ENCODE measurements around the gene SLC26A3. TPM values are rescaled to one million over a fixed set of nuclear protein-coding genes. Genes with fewer than 3 reads are reported as not detected.

The SLC26A3 gene
- polyA plus RNA-seq, 1 experiment: not detected

- Histone ChIP-seq H3K4me3 (ENCODE audit: low read depth, low read length) (no peak overlapping the region), H3K27me3 (ENCODE audit: control insufficient read depth, insufficient read depth, low read length) (no peaks in the 10 kb centered on the region), H3K36me3 (ENCODE audit: control insufficient read depth, insufficient read depth, low read length) (no peaks in the 10 kb centered on the region)
- TF ChIP-seq, protein P1, sequence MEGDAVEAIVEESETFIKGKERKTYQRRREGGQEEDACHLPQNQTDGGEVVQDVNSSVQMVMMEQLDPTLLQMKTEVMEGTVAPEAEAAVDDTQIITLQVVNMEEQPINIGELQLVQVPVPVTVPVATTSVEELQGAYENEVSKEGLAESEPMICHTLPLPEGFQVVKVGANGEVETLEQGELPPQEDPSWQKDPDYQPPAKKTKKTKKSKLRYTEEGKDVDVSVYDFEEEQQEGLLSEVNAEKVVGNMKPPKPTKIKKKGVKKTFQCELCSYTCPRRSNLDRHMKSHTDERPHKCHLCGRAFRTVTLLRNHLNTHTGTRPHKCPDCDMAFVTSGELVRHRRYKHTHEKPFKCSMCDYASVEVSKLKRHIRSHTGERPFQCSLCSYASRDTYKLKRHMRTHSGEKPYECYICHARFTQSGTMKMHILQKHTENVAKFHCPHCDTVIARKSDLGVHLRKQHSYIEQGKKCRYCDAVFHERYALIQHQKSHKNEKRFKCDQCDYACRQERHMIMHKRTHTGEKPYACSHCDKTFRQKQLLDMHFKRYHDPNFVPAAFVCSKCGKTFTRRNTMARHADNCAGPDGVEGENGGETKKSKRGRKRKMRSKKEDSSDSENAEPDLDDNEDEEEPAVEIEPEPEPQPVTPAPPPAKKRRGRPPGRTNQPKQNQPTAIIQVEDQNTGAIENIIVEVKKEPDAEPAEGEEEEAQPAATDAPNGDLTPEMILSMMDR (IDR thresholded peaks at IDR 0.05; ENCODE audit: insufficient read depth, low read depth, low read length): no peak
- POLR2A ChIA-PET: no interaction called here
- no peak for DNase-seq (ENCODE audit: low read depth)
- CTCF ChIA-PET: interaction anchor here (0.6 to 1.7 kb wide), 4 partner anchors 9 to 551 kb away, joined by 3 to 5 read pairs (median 4); no protein-coding TSS in a partner anchor
Observed at GRCh38 chr7:107718456-107719193, 84.4 kb downstream of the SLC26A3 start.

- POLR2A ChIA-PET: no interaction called here
- Histone ChIP-seq H3K27me3 (ENCODE audit: control insufficient read depth, insufficient read depth, low read length) (no peaks in the 10 kb centered on the region), H3K36me3 (ENCODE audit: control insufficient read depth, insufficient read depth, low read length) (no peaks in the 10 kb centered on the region), H3K4me3 (ENCODE audit: low read depth, low read length) (no peak overlapping the region)
- no peak for DNase-seq (ENCODE audit: low read depth)
- CTCF ChIA-PET: no interaction called here
- TF ChIP-seq, protein P1 (IDR thresholded peaks at IDR 0.05; ENCODE audit: insufficient read depth, low read depth, low read length): no peak
Observed at GRCh38 chr7:107715531-107715930, 87.5 kb downstream of the SLC26A3 start.

Other genes starting within 250 kb of the SLC26A3 start
- 20.5 and 44.2 TPM in 2 replicates for gene COG5, start 239.3 kb downstream of the SLC26A3 start, polyA plus RNA-seq (2011; rRNA removed)
- gene DUS4L, start 239.3 kb downstream of the SLC26A3 start, polyA plus RNA-seq (2011; rRNA removed): 2.2 and 4.5 TPM in 2 replicates
- 20.3 and 57.3 TPM in 2 replicates for gene BCAP29, start 223.0 kb downstream of the SLC26A3 start, polyA plus RNA-seq (2011; rRNA removed)
- 0.12 and 0.25 TPM in 2 replicates for gene SLC26A4, start 142.4 kb downstream of the SLC26A3 start, polyA plus RNA-seq (2011; rRNA removed)
- gene CBLL1, start 59.1 kb downstream of the SLC26A3 start, polyA plus RNA-seq (2011; rRNA removed): 12.2 and 13.9 TPM in 2 replicates
- gene DLD, start 88.0 kb upstream of the SLC26A3 start, polyA plus RNA-seq (2011; rRNA removed): 72.4 and 121 TPM in 2 replicates
- 171 and 204 TPM in 2 replicates for gene LAMB1, start 199.9 kb upstream of the SLC26A3 start, polyA plus RNA-seq (2011; rRNA removed)